GM12801 (cell line): ENCODE measurements around the gene CYP2W1.

Experiments used
- TF ChIP-seq, protein P1 (sequence below): IDR thresholded peaks from one replicate; pipeline ENCODE4 v1.5.1; 2011; ENCODE audit warnings: control low read depth; ENCODE audit not compliant: insufficient read length; ENCODE audit errors: extremely low read depth

The CYP2W1 gene

DNA sequence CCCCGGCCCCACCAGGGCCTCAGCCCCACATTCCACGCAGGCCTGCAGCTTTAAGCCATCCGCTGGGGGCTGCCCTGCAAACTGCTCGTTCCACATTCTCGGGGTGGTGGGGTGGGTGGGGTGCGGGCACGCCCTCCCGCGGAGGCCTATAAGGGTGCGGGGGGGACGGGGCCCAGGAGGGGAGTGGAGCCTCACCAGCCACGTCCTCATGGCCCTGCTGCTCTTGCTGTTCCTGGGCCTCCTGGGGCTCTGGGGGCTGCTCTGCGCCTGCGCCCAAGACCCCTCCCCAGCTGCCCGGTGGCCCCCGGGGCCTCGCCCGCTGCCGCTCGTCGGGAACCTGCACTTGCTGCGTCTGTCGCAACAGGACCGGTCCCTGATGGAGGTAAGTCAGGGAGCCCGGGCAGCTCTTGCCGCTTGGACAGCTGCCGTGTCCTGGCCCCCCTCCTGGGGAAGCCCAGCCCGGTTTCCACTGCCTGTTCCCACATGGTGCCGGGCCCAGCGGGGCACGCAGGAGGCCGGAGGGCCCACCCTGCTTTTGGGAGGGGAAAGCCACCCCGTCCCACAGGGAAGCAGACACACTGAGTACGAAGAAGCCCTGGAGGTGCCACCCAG, at the start of gene CYP2W1:
CYP2W1 (plus strand) TSS at position 178 of the 612 bp plus-strand sequence; CDS start at position 209, 31 bp downstream.
- TF ChIP-seq, protein P1, sequence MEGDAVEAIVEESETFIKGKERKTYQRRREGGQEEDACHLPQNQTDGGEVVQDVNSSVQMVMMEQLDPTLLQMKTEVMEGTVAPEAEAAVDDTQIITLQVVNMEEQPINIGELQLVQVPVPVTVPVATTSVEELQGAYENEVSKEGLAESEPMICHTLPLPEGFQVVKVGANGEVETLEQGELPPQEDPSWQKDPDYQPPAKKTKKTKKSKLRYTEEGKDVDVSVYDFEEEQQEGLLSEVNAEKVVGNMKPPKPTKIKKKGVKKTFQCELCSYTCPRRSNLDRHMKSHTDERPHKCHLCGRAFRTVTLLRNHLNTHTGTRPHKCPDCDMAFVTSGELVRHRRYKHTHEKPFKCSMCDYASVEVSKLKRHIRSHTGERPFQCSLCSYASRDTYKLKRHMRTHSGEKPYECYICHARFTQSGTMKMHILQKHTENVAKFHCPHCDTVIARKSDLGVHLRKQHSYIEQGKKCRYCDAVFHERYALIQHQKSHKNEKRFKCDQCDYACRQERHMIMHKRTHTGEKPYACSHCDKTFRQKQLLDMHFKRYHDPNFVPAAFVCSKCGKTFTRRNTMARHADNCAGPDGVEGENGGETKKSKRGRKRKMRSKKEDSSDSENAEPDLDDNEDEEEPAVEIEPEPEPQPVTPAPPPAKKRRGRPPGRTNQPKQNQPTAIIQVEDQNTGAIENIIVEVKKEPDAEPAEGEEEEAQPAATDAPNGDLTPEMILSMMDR, result no peak

- TF ChIP-seq, protein P1, result no peak
Observed at GRCh38 chr7:934469-935163, 48.4 kb upstream of the CYP2W1 start.

- TF ChIP-seq, protein P1, result no peak
Observed at GRCh38 chr7:935164-935873, 47.7 kb upstream of the CYP2W1 start.

DNA sequence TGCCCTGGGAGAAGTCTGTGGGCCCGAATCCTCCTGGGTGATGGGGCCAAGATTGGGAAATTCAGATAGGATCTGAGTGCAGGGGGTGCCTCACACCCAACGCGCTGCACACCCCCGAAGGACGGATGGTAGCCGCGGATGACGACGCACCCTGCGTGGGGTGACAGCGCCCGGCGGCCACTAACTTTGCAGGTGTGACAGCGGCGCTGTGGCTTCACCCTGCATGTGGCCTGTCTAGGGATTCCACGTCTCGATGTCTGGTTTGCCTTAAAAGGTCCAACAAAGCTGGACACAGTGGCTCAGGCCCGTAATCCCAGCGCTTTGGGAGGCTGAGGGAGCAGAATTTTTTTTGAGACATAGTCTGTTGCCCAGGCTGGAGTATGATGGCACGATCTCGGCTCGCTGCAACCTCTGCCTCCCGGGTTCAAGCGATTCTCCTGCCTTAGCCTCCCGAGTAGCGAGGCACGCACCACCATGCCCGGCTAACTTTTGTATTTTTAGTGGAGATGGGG, 47.1 kb upstream of the CYP2W1 start:
- TF ChIP-seq, protein P1, result no peak

DNA sequence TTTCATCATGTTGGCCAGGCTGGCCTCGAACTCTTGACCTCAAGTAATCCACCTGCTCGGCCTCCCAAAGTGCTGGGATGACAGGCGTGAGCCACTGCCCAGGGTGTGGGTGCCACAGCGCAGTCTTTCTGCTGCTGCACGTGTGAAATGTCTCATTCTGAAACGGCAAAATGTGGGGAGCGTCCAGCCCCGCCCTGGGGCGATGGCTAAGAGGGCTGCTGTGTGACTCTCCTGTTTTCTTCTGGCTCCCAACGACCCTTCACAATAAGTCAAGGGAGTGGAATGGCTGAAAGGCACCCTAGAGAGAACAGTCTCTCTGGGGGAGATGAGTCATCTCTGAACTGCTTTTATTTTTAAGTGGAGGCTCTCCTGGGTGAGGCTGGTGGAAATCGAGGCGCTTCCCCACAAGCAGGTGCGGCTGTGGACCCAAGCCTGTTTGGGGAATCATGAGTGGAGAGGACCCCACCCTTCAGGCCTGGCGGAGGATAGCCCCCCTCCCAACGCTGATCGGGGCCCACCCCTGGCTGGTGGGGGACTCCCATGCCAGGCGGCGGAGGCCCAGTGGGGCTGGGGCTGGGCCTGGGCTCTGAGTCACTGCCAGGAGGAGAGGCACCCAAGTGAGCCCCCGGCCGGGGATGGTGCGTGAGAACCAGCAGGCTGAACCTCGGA, 46.5 kb upstream of the CYP2W1 start:
- TF ChIP-seq, protein P1, result no peak

DNA sequence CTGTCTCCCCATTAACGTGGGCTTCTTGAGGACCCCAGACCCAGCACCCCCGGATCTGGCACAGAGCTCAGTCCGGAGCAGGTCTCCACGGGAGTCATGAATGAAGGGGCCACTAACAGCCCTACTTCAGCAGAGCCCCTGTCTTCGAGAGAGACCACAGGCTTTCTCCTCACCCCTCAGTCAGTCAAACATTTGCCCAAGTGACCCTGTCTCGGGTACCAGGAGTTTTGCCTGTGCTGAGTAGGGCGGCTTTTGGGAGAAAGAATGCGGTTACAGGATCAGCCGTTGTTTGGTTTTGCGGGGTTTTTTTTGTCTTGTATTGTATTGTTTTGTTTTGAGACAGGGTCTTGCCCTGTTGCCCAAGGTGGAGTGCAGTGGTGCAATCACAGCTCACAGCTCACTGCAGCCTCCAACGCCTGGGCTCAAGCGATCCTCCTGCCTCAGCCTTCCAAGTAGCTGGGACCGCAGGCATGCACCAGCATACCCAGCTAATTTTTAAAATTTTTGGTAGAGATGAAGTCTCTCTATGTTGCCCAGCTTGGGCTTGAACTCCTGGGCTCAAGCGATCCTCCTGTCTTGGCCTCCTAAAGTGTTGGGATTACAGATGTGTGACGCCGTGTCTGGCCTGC, 45.0 kb upstream of the CYP2W1 start:
- TF ChIP-seq, protein P1, result no peak
